ENCODE measurements around the gene OLA1.

GRCh38 chr2:174047746-174048145, 200.6 kb downstream of the OLA1 start:
- TF ChIP-seq ZNF274 (IDR thresholded peaks at IDR 0.05; ENCODE audit: low read depth, low read length): no peak
- TF ChIP-seq YY1 (IDR thresholded peaks at IDR 0.05; ENCODE audit: insufficient read depth, insufficient read length): no peak
